Measurements from ENCODE around the gene DCAF5. TPM values are rescaled to one million over a fixed set of nuclear protein-coding genes. Genes with fewer than 3 reads are reported as not detected.

Gene DCAF5
- total RNA-seq, 2 donors from 2014 or later: 20.5 to 25.4 TPM

DNA sequence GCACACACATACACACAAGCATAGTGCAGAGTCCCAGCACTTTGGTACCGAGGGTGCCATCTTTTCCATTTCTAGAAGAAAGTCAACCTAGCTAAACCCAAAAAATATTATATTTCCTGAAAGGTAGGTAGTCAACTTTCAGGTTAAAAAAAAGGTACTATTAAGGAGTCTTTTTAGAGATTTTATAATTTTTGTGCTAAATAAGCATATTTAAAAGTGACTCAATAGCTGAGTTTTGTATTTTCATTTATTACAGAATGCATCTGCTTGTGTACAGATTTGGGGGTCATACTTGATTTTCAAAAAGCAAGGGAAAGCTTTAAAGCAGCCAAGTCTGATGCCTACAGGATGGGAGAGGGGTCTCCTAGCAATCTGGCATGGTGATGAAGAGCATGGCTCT is 34.6 kb downstream of the DCAF5 start:
- no peak overlapping the region for H3K27ac ChIP-seq
- 100% methylated on average over 1 of the region's 1 CpG for WGBS, 2 donors
- ATAC-seq: no peak
- H3K4me1 ChIP-seq: peaks cover 18% of the 10 kb centered on the region
- no peaks in the 10 kb centered on the region for H3K27me3 ChIP-seq
- intact Hi-C loops (cut with DNase I): no loop called here
- no peak overlapping the region for H3K4me3 ChIP-seq
- DNase-seq: no peak
- no peaks in the 10 kb centered on the region for H3K9me3 ChIP-seq
- TF ChIP-seq POLR2A (IDR thresholded peaks at IDR 0.05) (no peak), CTCF (IDR thresholded peaks at IDR 0.05) (no peak)
- H3K36me3 ChIP-seq (replicated peaks in 1 of 2; ENCODE audit: insufficient read depth in 1 of 2, low read depth in 2 of 2): peaks cover 0 to 12% of the 10 kb centered on the region in 2 donors

GRCh38 chr14:69117020-69117767 is 35.7 kb downstream of the DCAF5 start:
- Histone ChIP-seq H3K27ac (no peak overlapping the region), H3K4me3 (no peak overlapping the region), H3K36me3 (replicated peaks in 1 of 2; ENCODE audit: insufficient read depth in 1 of 2, low read depth in 2 of 2) (peaks cover 0 to 12% of the 10 kb centered on the region in 2 donors), H3K27me3 (no peaks in the 10 kb centered on the region), H3K4me1 (peaks cover 8% of the 10 kb centered on the region), H3K9me3 (no peaks in the 10 kb centered on the region)
- TF ChIP-seq CTCF (IDR thresholded peaks at IDR 0.05): no peak
- TF ChIP-seq POLR2A (IDR thresholded peaks at IDR 0.05): no peak
- DNase-seq (no peak), ATAC-seq (no peak)
- intact Hi-C loops (cut with DNase I): no loop called here
- WGBS, 2 donors: 79 to 81% methylated on average over 6 of the region's 6 CpGs

- intact Hi-C loops (cut with DNase I): no loop called here
- Histone ChIP-seq H3K27ac (no peak overlapping the region), H3K4me1 (peaks cover 2% of the 10 kb centered on the region), H3K4me3 (no peak overlapping the region), H3K9me3 (no peaks in the 10 kb centered on the region), H3K36me3 (replicated peaks in 1 of 2; ENCODE audit: insufficient read depth in 1 of 2, low read depth in 2 of 2) (peaks cover 0 to 12% of the 10 kb centered on the region in 2 donors), H3K27me3 (no peaks in the 10 kb centered on the region)
- DNase-seq: no peak
- no peak for TF ChIP-seq CTCF (IDR thresholded peaks at IDR 0.05)
- TF ChIP-seq POLR2A (IDR thresholded peaks at IDR 0.05): no peak
- ATAC-seq: no peak
- 83 to 87% methylated on average over 2 to 3 of the region's 3 CpGs for WGBS, 2 donors
Observed at GRCh38 chr14:69115407-69116185, 37.3 kb downstream of the DCAF5 start.

GRCh38 chr14:69114763-69115162 is 38.2 kb downstream of the DCAF5 start:
- Histone ChIP-seq H3K4me3 (no peak overlapping the region), H3K27me3 (no peaks in the 10 kb centered on the region), H3K27ac (no peak overlapping the region), H3K9me3 (no peaks in the 10 kb centered on the region), H3K36me3 (replicated peaks in 1 of 2; ENCODE audit: insufficient read depth in 1 of 2, low read depth in 2 of 2) (peaks cover 0 to 13% of the 10 kb centered on the region in 2 donors), H3K4me1 (no peaks in the 10 kb centered on the region)
- TF ChIP-seq POLR2A (IDR thresholded peaks at IDR 0.05): no peak
- no peak for TF ChIP-seq CTCF (IDR thresholded peaks at IDR 0.05)
- intact Hi-C loops (cut with DNase I): no loop called here
- no peak for DNase-seq
- ATAC-seq: no peak
- 86 to 93% methylated on average over 2 of the region's 2 CpGs for WGBS, 2 donors
